ENCODE data around the gene CACNA1B.

DNA sequence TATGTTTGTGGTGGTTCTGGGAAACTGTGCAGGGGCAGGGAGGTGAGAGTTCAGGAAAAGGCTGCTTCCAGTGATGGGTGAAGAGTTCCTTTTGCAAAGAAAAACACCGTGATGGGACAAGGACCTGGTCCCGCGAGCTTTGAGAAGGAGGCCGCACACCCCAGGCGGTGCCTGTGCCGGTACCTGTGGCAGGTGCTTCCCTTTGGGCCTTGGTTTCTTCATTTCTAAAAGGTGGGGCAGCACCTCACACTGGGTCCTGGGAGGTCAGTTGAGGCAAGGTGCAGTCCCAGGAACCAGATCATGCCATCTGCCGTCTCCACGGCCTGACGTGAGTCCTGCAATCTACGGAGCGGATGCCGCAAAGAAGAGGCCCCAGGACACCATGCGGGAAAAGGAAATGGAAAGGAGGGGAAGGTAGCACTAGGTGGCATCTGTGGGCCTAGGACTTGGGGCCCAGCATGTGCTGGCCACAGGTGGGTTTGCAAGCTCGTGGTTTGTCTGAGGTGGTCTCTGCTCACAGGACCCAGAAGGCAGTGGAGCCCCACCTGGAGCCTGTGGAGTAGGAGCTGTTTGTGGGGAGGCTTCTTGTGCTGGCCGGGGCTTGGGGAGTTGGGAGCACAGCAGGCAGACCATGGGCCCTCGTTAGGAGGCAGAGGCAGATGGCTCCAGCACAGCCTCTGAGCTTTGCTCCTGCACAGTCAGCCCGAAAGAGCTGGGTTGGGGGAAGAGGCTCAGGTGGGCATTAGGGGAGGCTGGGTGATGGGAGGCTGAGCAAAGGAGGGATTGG lies 131.6 kb downstream of the CACNA1B start:
- TF ChIP-seq POLR2A (IDR thresholded peaks at IDR 0.05) = no peak
- TF ChIP-seq, protein P1, sequence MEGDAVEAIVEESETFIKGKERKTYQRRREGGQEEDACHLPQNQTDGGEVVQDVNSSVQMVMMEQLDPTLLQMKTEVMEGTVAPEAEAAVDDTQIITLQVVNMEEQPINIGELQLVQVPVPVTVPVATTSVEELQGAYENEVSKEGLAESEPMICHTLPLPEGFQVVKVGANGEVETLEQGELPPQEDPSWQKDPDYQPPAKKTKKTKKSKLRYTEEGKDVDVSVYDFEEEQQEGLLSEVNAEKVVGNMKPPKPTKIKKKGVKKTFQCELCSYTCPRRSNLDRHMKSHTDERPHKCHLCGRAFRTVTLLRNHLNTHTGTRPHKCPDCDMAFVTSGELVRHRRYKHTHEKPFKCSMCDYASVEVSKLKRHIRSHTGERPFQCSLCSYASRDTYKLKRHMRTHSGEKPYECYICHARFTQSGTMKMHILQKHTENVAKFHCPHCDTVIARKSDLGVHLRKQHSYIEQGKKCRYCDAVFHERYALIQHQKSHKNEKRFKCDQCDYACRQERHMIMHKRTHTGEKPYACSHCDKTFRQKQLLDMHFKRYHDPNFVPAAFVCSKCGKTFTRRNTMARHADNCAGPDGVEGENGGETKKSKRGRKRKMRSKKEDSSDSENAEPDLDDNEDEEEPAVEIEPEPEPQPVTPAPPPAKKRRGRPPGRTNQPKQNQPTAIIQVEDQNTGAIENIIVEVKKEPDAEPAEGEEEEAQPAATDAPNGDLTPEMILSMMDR (IDR thresholded peaks at IDR 0.05) = no peak
